K562 (cell line): ENCODE measurements around the gene LIMCH1. TPM values are rescaled to one million over a fixed set of nuclear protein-coding genes. Genes with fewer than 3 reads are reported as not detected.

Source experiments
- ATAC-seq: fragments of 200-7000 bp; cut with Tn5 transposase; 3 replicates; pipeline ENCODE4 v1.9.1; 2020; ENCODE audit warnings: moderate library complexity
- BruUV-seq: library from RNA; stranded (reverse); fragments of 400-500 nt; replicated peaks from 2 replicates; lab custom pipeline; 2021; lab: Mats Ljungman, UMichigan
- CTCF ChIA-PET: fragments of 300-600 bp; formaldehyde crosslinking; extraction: SDS; loops from one replicate; lab custom pipeline; 2021; ENCODE audit warnings: low intra/inter-chr PET ratio; lab: Yijun Ruan, JAX
- POLR2A ChIA-PET: fragments of 300-600, 350-650 bp; sonication (Branson Sonifier 250); formaldehyde crosslinking; extraction: SDS; loops from one replicate; lab custom pipeline; 2021; ENCODE audit warnings: antibody characterized with exemption, inconsistent platforms; lab: Yijun Ruan, JAX
- DNase-seq, 4 experiments: peaks; one replicate each; pipeline versions ENCODE4 v3.0.0 to v3.0.0-alpha.2; 2011 to 2018; ENCODE audit warnings: low spot score in 3 of 4, mixed read lengths in 3 of 4; ENCODE audit errors: extremely low read depth in 1 of 4
- FAIRE-seq: peaks from 2 replicates; lab custom pipeline; 2011; peaks lifted over from hg19 to GRCh38; lab: Jason Lieb, UNC
- H2AFZ ChIP-seq: 2 replicates; pipeline ENCODE4 v1.6.0; 2011; ENCODE audit warnings: low read depth, low read length, control low read depth, inconsistent platforms
- H3K27ac ChIP-seq: fragments of 200-600 bp; 3 replicates; pipeline ENCODE4 v1.8.0; 2011; ENCODE audit warnings: low read depth, mild to moderate bottlenecking, control low read depth, inconsistent platforms, low read length, moderate library complexity, mixed read lengths; ENCODE audit errors: extremely low read depth
- H3K27me3 ChIP-seq, 2 experiments: fragments of 300-600 bp in 1 of 2; 2 replicates in 1 of 2; 3 replicates in 1 of 2; pipeline versions ENCODE4 v1.6.0 to v1.8.0; 2011; ENCODE audit warnings: inconsistent platforms in 2 of 2, low read length in 2 of 2, mild to moderate bottlenecking in 1 of 2, mixed read lengths in 1 of 2, moderate library complexity in 1 of 2; ENCODE audit not compliant: control insufficient read depth in 2 of 2, insufficient read depth in 2 of 2
- H3K36me3 ChIP-seq: fragments of 300-600 bp; 3 replicates; pipeline ENCODE4 v1.8.0; 2011; ENCODE audit warnings: mild to moderate bottlenecking, low read length, inconsistent platforms; ENCODE audit not compliant: control insufficient read depth, insufficient read depth
- H3K4me1 ChIP-seq, 2 experiments: fragments of 200-600 bp in 1 of 2; replicated peaks in 1 of 2; 2 replicates in 1 of 2; 3 replicates in 1 of 2; pipeline versions ENCODE4 v1.5.1 to v1.8.0; 2011; ENCODE audit warnings: inconsistent platforms in 2 of 2, low read length in 2 of 2, mild to moderate bottlenecking in 1 of 2, mixed read lengths in 1 of 2, moderate library complexity in 1 of 2; ENCODE audit not compliant: control insufficient read depth in 2 of 2, insufficient read depth in 2 of 2
- H3K4me2 ChIP-seq: 2 replicates; pipeline ENCODE4 v1.6.1; 2011; ENCODE audit warnings: low read length, control low read depth, inconsistent platforms, mixed read lengths; ENCODE audit not compliant: insufficient read depth
- H3K4me3 ChIP-seq: fragments of 200-600 bp; sonication (generic), shearing (Covaris generic); 2 replicates; pipeline ENCODE4 v1.5.1; 2016; ENCODE audit warnings: control low read depth, inconsistent platforms
- H3K79me2 ChIP-seq: fragments of 200-600 bp; 3 replicates; pipeline ENCODE4 v1.8.0; 2011; ENCODE audit warnings: low read length, inconsistent platforms; ENCODE audit not compliant: control insufficient read depth, insufficient read depth
- H3K9ac ChIP-seq, 2 experiments: 2 replicates each; pipeline versions ENCODE4 v1.6.0 to v1.6.1; 2011; ENCODE audit warnings: low read depth in 2 of 2, low read length in 2 of 2, control low read depth in 1 of 2, inconsistent platforms in 1 of 2, mild to moderate bottlenecking in 1 of 2, mixed read lengths in 1 of 2; ENCODE audit not compliant: insufficient read depth in 1 of 2
- H3K9me1 ChIP-seq: one replicate; pipeline ENCODE4 v1.6.0; 2011; ENCODE audit warnings: inconsistent platforms, mild to moderate bottlenecking, low read length, moderate library complexity; ENCODE audit not compliant: control insufficient read depth, insufficient read depth
- H3K9me3 ChIP-seq: replicated peaks from 2 replicates; pipeline ENCODE4 v1.5.1; 2011; ENCODE audit warnings: low read depth, low read length, inconsistent platforms; ENCODE audit not compliant: control insufficient read depth, insufficient read depth
- H4K20me1 ChIP-seq: replicated peaks from 2 replicates; pipeline ENCODE4 v1.6.1; 2011; ENCODE audit warnings: low read length, inconsistent platforms, mixed read lengths; ENCODE audit not compliant: control insufficient read depth, insufficient read depth
- CC2D1A ChIP-seq: fragments of 450-650 bp; IDR thresholded peaks from 2 replicates; pipeline ENCODE4 v1.6.1; 2017; ENCODE audit warnings: mild to moderate bottlenecking
- CHD2 ChIP-seq: IDR thresholded peaks from 2 replicates; pipeline ENCODE4 v1.6.1; 2011; ENCODE audit warnings: low read depth, low read length
- FOXJ2 ChIP-seq: fragments of 200-800 bp; sonication (Bioruptor generic); IDR thresholded peaks from 2 replicates; pipeline ENCODE4 v1.6.1; 2016; ENCODE audit warnings: missing genetic modification characterization, missing compliant biosample characterization
- HCFC1 ChIP-seq: IDR thresholded peaks from 2 replicates; pipeline ENCODE4 v1.6.1; 2012; ENCODE audit warnings: low read depth, low read length, improper control_type of control experiment
- LARP7 ChIP-seq: fragments of 450-650 bp; IDR thresholded peaks from 2 replicates; pipeline ENCODE4 v1.6.1; 2016
- SMARCB1 ChIP-seq: IDR thresholded peaks from 2 replicates; pipeline ENCODE4 v1.6.1; 2011; ENCODE audit warnings: improper control_type of control experiment, low read depth; ENCODE audit not compliant: insufficient read length
- XRCC4 ChIP-seq: IDR thresholded peaks from one replicate; pipeline ENCODE4 v1.6.1; 2011; ENCODE audit not compliant: insufficient read depth, insufficient read length; ENCODE audit errors: extremely low read depth
- ZNF253 ChIP-seq: fragments of 250-450 bp; sonication (Bioruptor Pico); conservative IDR thresholded peaks from 2 replicates; pipeline ENCODE4 v1.6.1; 2021; ENCODE audit warnings: mild to moderate bottlenecking
- WGBS: fragments of 100-300 bp; shearing (Covaris generic); methylation state at CpG from one replicate; pipeline ENCODE4 v1.1.6; 2016; ENCODE audit warnings: low coverage, mixed read lengths; ENCODE audit not compliant: insufficient coverage; ENCODE audit errors: missing lambda C conversion rate; 5-methylcytosine and 5-hydroxymethylcytosine counted together
- in situ Hi-C: fragments of 300-500 bp; cut with MboI; formaldehyde crosslinking; loops from 4 replicates; pipeline ENCODE4 v1.15.0; 2018; ENCODE audit warnings: inconsistent platforms, mixed read lengths
- intact Hi-C: fragments of 100-400 bp; cut with micrococcal nuclease; formaldehyde crosslinking; loops from 2 replicates; pipeline ENCODE4 v1.14.2; 2022
- polyA plus RNA-seq, 8 experiments: library from polyadenylated mRNA; depleted of rRNA in 4 of 8; stranded (reverse) in 5 of 8; unstranded in 3 of 8; fragments of >200 nt; fragmentation: Nextera tagmentation in 2 of 8; fragmentation: Illumina TruSeq in 1 of 8; extraction: Ambion mirVana in 2 of 8; extraction: Trizol in 1 of 8; gene quantifications; 2 replicates each; pipeline versions ENCODE4 v1.2.1 to v1.2.3, GENCODE V29; 2011 to 2014; ENCODE audit warnings: inconsistent platforms in 1 of 8, missing spikeins in 1 of 8
- total RNA-seq, 7 experiments: library from RNA; depleted of rRNA in 6 of 7; stranded (reverse); fragments of >200 nt in 6 of 7; fragmentation: Illumina TruSeq in 2 of 7; extraction: Trizol in 2 of 7; gene quantifications; 2 replicates each; pipeline versions ENCODE4 v1.2.1 to v1.2.3, GENCODE V29; 2011 to 2021; ENCODE audit warnings: low replicate concordance in 1 of 7
- TF ChIP-seq, protein P1 (sequence below): fragments of 450-650 bp; formaldehyde crosslinking; IDR thresholded peaks from 2 replicates; pipeline ENCODE4 v1.4.0; 2022; ENCODE audit warnings: missing genetic modification characterization
- TF ChIP-seq, protein P2 (sequence below): sonication (generic); formaldehyde crosslinking; IDR thresholded peaks from 2 replicates; pipeline ENCODE4 v1.8.1; 2023; ENCODE audit warnings: mild to moderate bottlenecking, missing genetic modification reagents
- TF ChIP-seq, protein P3 (sequence below): fragments of 250-450 bp; sonication (Bioruptor Pico); IDR thresholded peaks from 2 replicates; pipeline ENCODE4 v1.9.0; 2021; ENCODE audit warnings: mild to moderate bottlenecking, inconsistent platforms
- TF ChIP-seq, protein P4 (sequence below): fragments of 250-450 bp; sonication (Bioruptor Pico); IDR thresholded peaks from 2 replicates; pipeline ENCODE4 v1.5.0; 2021

LIMCH1 gene
- total and polyA plus RNA-seq, 9 of the 15 experiments (the other 6 are each of a cell fraction or from before 2014, with no cell fraction given), result 0.35 TPM; not detected in 8

DNA sequence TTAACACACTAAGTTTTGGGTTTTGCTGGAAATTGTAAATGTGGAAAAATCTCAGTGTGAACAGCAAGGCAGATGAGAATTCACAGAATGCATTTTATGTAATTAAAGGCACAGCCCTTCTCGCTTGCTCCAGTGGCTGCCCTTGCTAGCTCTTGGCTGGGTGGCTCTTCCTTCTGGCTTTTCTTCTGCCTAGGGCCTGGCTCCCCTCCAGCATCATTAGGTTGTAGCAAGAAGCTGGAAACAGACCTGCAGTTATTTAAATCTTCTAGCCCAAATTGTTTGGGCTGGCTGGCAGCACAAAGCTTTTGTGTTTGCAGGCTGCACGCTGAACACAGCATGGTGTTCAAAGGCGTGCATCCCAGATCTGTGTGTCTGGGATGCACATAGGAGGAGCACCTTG, 56.5 kb downstream of the LIMCH1 start:
- POLR2A ChIA-PET, result no interaction called here

DNA sequence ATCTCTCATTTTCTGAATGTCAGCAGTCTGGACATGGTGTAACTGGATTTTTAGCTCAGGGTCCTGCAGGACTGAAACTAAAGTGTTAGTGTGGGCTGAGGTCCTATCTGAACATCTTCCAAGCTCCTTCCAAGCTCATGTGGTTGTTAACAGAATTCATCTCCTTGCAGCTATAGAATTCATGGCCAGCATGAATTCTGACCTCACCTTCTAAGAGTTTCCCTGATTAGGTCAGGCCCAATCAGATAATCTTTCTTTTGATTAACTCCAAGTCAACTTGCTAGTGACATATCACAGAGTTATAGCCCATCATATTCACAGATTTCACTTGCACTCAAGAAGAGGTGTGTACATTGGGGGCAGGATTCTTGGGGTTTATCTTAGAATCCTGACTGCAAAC, 59.5 kb downstream of the LIMCH1 start:
- ChIA-PET POLR2A (no interaction called here), CTCF (no interaction called here)
- H3K4me2 ChIP-seq, result no peak overlapping the region
- H3K9me1 ChIP-seq, result no peaks in the 10 kb centered on the region
- no peak overlapping the region for H3K27ac ChIP-seq
- no peak overlapping the region for H3K9ac ChIP-seq
- H2AFZ ChIP-seq, result no peak overlapping the region
- FAIRE-seq (no peak), DNase-seq (no peak), ATAC-seq (no peak)
- in situ Hi-C loops, result no loop called here
- no peaks in the 10 kb centered on the region for H3K36me3 ChIP-seq
- no peak overlapping the region for H3K4me3 ChIP-seq
- no TSS peak for BruUV-seq
- no peaks in the 10 kb centered on the region for H3K79me2 ChIP-seq
- no peaks in the 10 kb centered on the region for H3K4me1 ChIP-seq
- TF ChIP-seq CHD2 (no peak), XRCC4 (no peak), SMARCB1 (no peak)
- TF ChIP-seq, protein P1, sequence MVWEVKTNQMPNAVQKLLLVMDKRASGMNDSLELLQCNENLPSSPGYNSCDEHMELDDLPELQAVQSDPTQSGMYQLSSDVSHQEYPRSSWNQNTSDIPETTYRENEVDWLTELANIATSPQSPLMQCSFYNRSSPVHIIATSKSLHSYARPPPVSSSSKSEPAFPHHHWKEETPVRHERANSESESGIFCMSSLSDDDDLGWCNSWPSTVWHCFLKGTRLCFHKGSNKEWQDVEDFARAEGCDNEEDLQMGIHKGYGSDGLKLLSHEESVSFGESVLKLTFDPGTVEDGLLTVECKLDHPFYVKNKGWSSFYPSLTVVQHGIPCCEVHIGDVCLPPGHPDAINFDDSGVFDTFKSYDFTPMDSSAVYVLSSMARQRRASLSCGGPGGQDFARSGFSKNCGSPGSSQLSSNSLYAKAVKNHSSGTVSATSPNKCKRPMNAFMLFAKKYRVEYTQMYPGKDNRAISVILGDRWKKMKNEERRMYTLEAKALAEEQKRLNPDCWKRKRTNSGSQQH (CRISPR knock-in tag), result no peak
- TF ChIP-seq, protein P2, sequence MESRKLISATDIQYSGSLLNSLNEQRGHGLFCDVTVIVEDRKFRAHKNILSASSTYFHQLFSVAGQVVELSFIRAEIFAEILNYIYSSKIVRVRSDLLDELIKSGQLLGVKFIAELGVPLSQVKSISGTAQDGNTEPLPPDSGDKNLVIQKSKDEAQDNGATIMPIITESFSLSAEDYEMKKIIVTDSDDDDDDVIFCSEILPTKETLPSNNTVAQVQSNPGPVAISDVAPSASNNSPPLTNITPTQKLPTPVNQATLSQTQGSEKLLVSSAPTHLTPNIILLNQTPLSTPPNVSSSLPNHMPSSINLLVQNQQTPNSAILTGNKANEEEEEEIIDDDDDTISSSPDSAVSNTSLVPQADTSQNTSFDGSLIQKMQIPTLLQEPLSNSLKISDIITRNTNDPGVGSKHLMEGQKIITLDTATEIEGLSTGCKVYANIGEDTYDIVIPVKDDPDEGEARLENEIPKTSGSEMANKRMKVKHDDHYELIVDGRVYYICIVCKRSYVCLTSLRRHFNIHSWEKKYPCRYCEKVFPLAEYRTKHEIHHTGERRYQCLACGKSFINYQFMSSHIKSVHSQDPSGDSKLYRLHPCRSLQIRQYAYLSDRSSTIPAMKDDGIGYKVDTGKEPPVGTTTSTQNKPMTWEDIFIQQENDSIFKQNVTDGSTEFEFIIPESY (CRISPR knock-in tag), result no peak
- TF ChIP-seq, protein P3, sequence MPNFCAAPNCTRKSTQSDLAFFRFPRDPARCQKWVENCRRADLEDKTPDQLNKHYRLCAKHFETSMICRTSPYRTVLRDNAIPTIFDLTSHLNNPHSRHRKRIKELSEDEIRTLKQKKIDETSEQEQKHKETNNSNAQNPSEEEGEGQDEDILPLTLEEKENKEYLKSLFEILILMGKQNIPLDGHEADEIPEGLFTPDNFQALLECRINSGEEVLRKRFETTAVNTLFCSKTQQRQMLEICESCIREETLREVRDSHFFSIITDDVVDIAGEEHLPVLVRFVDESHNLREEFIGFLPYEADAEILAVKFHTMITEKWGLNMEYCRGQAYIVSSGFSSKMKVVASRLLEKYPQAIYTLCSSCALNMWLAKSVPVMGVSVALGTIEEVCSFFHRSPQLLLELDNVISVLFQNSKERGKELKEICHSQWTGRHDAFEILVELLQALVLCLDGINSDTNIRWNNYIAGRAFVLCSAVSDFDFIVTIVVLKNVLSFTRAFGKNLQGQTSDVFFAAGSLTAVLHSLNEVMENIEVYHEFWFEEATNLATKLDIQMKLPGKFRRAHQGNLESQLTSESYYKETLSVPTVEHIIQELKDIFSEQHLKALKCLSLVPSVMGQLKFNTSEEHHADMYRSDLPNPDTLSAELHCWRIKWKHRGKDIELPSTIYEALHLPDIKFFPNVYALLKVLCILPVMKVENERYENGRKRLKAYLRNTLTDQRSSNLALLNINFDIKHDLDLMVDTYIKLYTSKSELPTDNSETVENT (CRISPR knock-in tag), result no peak
- intact Hi-C loops, result no loop called here
- no peaks in the 10 kb centered on the region for H3K9me3 ChIP-seq
- H3K27me3 ChIP-seq, result no peaks in the 10 kb centered on the region
- H4K20me1 ChIP-seq, result no peaks in the 10 kb centered on the region

More for the DNA sequence above, 56.5 kb downstream of the LIMCH1 start:
- no peak for TF ChIP-seq ZNF253 (CRISPR knock-in tag)
- no peak for TF ChIP-seq LARP7
- TF ChIP-seq FOXJ2 (tag), result no peak
- TF ChIP-seq HCFC1, result no peak
- TF ChIP-seq CC2D1A, result no peak
- TF ChIP-seq, protein P4, sequence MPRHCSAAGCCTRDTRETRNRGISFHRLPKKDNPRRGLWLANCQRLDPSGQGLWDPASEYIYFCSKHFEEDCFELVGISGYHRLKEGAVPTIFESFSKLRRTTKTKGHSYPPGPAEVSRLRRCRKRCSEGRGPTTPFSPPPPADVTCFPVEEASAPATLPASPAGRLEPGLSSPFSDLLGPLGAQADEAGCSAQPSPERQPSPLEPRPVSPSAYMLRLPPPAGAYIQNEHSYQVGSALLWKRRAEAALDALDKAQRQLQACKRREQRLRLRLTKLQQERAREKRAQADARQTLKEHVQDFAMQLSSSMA (CRISPR knock-in tag), result no peak
- H3K27me3 ChIP-seq, result no peaks in the 10 kb centered on the region
- FAIRE-seq (no peak), ATAC-seq (no peak), DNase-seq (no peak)
- H3K4me3 ChIP-seq, result no peak overlapping the region
- H3K36me3 ChIP-seq, result no peaks in the 10 kb centered on the region
- H3K27ac ChIP-seq, result no peak overlapping the region
- H2AFZ ChIP-seq, result no peak overlapping the region
- BruUV-seq, result no TSS peak
- intact Hi-C loops (no loop called here), in situ Hi-C loops (no loop called here)
- no peaks in the 10 kb centered on the region for H3K9me1 ChIP-seq
- no peaks in the 10 kb centered on the region for H4K20me1 ChIP-seq
- H3K79me2 ChIP-seq, result no peaks in the 10 kb centered on the region
- H3K9me3 ChIP-seq, result no peaks in the 10 kb centered on the region
- 0% methylated on average over 3 of the region's 3 CpGs for WGBS
- CTCF ChIA-PET, result no interaction called here
- no peak overlapping the region for H3K9ac ChIP-seq
- no peaks in the 10 kb centered on the region for H3K4me1 ChIP-seq
- no peak overlapping the region for H3K4me2 ChIP-seq
